ENCODE data around the gene TRAF2.
A peak's percentile ranks its signal among the peaks of the same experiment; 100 is the strongest.

Gene TRAF2

GRCh38 chr9:136937186-136938001 lies 51.1 kb downstream of the TRAF2 start:
- DNase-seq (ENCODE audit: low read depth in 2 of 2): no peak

- DNase-seq (ENCODE audit: low read depth in 2 of 2): no peak
Observed at GRCh38 chr9:136939431-136939995, 53.2 kb downstream of the TRAF2 start.

GRCh38 chr9:136939996-136940525 lies 53.7 kb downstream of the TRAF2 start:
- no peak for DNase-seq (ENCODE audit: low read depth in 2 of 2)

- DNase-seq (ENCODE audit: low read depth in 2 of 2): no peak
Observed at GRCh38 chr9:136940526-136941230, 54.4 kb downstream of the TRAF2 start.

GRCh38 chr9:136941231-136942111 lies 55.2 kb downstream of the TRAF2 start:
- DNase-seq (ENCODE audit: low read depth in 2 of 2): no peak

GRCh38 chr9:136942112-136942880 lies 56.0 kb downstream of the TRAF2 start:
- DNase-seq (ENCODE audit: low read depth in 2 of 2): no peak

GRCh38 chr9:136942881-136943230 lies 56.5 kb downstream of the TRAF2 start:
- no peak for DNase-seq (ENCODE audit: low read depth in 2 of 2)

GRCh38 chr9:136943291-136944211 lies 57.2 kb downstream of the TRAF2 start:
- peak in 1 of 2 donors; percentile 24 for DNase-seq (ENCODE audit: low read depth in 2 of 2)

GRCh38 chr9:136944212-136944518 lies 57.8 kb downstream of the TRAF2 start:
- no peak for DNase-seq (ENCODE audit: low read depth in 2 of 2)

DNA sequence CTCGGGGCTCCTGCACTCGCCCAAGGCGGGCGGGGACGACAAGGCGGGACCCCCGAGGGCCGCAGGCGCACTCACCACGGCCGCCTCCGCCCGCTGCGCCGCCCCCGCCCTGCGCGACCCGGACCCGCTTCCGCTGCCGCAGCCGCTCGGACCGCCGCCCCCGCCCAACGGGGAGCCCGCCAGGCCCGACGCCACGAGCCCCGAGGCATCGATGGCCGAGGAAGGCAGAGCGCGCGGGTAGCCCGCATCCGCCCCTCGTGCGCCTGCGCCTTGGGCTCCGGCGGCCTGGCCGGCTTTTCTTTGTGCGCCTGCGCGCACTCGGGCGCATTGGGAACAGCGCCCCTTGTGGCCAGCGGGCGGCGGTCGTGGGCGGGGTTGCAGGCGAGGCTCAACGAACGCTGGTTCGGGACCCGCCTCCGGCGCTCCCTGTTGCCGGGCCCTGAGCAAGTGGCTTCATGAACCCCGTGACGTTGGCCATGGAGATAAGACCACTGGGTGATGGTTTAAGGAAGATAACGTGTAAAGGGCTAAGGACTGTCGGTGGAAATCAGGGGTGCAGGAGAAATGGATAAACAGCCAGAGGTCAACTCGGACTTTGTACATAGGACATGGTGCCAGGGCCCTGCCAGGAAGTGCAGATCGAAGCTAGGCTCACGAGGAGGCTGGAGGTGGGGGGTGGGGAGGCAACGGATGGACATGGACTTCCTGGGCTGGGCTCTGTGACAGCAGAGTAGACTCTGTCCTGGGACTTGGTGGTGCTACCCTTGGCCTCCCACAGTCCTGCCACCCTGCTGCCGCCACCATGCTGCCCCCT lies 58.4 kb downstream of the TRAF2 start, which contains the start of the genes C8G and FBXW5:
Gene C8G (plus strand): TSS at position 725 of the 814 bp plus-strand sequence. CDS start 78 bp downstream, at position 803.
Gene FBXW5 (minus strand): TSS at position 220 of the 814 bp plus-strand sequence. CDS start 655 bp downstream, outside the sequence.
- peak; percentile 87 to 91 for DNase-seq (ENCODE audit: low read depth in 2 of 2)

- DNase-seq (ENCODE audit: low read depth in 2 of 2): no peak
Observed at GRCh38 chr9:136945333-136946227, 59.3 kb downstream of the TRAF2 start.

DNA sequence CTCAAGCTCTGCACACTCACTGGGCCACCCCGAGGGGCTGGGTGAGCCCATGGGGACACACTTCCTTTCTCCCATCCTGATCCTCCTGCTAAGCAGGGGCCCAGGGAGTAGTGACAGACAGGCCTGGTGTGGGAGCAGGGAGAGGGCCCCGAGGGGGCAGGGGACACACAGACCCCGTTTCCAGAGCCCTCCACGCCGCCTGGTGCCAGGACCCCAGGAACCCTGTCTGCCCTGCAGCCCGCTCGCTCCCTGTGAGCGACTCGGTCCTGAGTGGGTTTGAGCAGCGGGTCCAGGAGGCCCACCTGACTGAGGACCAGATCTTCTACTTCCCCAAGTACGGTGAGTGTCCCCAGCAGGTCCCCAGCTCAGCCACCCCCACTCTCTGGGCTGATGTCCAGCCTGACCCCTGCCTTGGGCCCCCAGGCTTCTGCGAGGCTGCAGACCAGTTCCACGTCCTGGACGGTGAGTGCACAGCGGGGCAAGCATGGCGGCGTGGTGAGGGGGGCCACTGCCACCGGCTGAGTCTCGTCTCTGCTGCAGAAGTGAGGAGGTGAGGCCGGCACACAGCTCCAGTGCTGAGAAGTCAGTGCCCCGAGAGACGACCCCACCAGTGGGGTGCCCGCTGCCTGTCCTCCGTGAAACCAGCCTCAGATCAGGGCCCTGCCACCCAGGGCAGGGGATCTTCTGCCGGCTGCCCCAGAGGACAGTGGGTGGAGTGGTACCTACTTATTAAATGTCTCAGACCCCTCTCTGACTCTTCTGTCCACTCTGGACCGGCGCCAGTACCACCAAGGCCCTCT lies 60.1 kb downstream of the TRAF2 start:
- no peak for DNase-seq (ENCODE audit: low read depth in 2 of 2)

- no peak for DNase-seq (ENCODE audit: low read depth in 2 of 2)
Observed at GRCh38 chr9:136947028-136947891, 60.9 kb downstream of the TRAF2 start.

DNA sequence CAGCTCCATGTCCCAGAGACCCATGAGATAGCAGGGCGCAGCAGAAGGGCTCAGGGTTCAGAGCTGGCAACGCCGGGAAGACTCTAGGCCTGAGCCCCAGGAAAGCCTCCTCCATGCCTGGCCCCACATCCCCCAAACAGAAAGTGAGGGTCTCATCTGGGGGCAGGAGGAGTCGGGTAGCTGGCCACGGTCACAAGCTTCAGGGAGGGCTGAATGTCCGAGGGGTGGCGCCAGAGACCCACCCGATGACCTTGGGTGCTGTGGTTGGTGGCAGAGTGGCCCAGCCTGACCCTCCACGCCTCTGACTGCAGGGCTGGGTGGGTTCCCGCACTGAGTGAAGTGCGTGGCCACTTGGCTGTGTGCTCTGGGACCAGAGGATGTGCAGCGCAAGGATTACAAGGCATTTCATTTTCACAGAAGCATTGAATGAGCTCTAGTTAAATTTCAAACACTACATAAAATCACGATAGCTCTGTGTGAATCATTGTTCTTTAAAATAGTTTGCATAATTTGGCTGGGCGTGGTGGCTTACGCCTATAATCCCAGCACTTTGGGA lies 61.7 kb downstream of the TRAF2 start:
- DNase-seq (ENCODE audit: low read depth in 2 of 2): no peak

DNA sequence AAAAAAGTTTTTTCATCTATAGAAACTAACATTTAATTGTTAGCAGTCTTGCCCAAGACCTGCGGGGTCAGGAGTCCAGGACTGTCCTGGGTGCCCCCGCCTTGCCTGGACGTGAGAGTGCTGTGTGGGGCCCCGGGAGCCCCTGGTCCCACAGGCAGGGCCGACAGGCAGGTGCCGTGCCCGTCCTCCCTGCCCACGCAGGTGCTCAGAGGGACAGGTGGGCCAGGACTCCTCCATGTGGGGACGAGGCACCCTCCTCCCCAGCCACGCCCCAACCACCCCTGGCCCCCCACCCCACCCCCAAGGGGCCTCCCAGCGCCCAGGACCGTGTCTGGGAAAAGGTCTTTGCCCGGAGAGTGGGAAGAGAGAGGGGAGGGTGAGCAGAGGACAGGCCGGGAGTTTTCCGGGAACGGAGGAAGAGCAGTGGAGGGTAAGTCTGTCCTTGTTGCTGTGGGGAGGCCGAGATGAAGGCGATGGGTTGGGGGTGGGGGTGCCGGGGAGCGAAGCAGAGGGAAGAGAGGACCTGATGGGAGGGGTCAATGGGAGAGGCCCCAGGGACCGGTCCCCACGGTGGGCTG lies 63.0 kb downstream of the TRAF2 start:
- DNase-seq (ENCODE audit: low read depth in 2 of 2): no peak
